ENCODE measurements around the gene DDX23. TPM values are rescaled to one million over a fixed set of nuclear protein-coding genes. Genes with fewer than 3 reads are reported as not detected.
A peak's percentile ranks its signal among the peaks of the same experiment; 100 is the strongest.

The DDX23 gene
- total RNA-seq, 1 experiment from 2014 or later, result 82.8 TPM

- no peak for DNase-seq (ENCODE audit: low read depth)
Observed at GRCh38 chr12:48824905-48825304, 27.1 kb downstream of the DDX23 start.

- no peak for DNase-seq (ENCODE audit: low read depth)
Observed at GRCh38 chr12:48824112-48824511, 27.9 kb downstream of the DDX23 start.

DNA sequence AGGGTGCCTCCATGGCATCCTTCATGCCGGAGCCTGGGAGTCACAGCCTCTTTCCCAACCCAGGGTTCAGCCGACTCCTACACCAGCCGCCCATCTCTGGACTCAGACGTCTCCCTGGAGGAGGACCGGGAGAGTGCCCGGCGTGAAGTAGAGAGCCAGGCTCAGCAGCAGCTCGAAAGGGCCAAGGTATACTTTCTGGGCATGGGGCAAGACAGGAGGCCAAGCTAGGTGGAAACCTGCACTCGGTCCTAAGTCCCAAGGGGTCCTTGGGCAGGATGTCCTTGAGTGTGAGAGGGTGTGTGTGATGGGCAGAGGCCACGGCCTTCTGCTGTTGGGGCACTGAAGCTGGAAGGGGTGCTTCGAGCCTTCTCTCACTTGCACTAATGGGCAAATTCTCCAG is 28.7 kb downstream of the DDX23 start:
- DNase-seq (ENCODE audit: low read depth), result no peak

GRCh38 chr12:48822711-48823110 is 29.3 kb downstream of the DDX23 start:
- no peak for DNase-seq (ENCODE audit: low read depth)

- DNase-seq (ENCODE audit: low read depth), result no peak
Observed at GRCh38 chr12:48822139-48822538, 29.8 kb downstream of the DDX23 start.

- DNase-seq (ENCODE audit: low read depth), result no peak
Observed at GRCh38 chr12:48819986-48820725, 31.8 kb downstream of the DDX23 start.

DNA sequence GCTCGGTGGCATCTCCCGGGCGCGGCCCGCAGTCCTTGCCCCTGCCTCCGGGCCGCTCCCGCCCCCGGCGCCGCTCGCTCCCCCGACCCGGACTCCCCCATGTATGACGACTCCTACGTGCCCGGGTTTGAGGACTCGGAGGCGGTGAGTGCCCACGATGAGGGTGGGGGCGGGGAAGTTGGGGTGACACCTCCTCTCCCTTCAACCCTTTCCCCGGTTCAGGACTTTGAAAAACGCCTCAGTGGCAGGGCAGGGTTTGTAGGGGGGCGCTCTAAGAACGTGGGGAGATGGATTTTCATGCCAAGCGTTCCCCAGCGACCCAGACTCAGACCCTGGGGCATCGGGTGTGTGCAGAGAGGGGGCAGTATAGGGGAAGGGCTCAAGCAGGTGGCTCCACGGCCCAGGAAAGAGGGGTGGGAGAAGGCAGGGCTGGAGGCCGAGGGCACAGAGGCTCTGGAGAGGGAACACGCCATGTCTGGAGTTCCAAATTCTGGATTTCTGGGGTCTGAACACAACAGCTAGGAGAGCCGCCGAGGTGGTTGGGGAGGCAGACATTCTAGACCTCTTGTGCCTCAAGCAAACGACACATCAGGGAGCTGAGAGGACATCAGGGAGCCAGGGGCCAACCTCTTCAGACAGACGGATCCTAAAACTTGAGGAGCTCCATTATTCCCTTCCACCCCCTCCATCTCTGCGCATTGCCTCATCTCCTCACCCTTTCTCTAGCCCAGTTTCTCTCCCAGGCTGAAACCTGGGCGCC is 33.0 kb downstream of the DDX23 start:
- no peak for DNase-seq (ENCODE audit: low read depth)

GRCh38 chr12:48817873-48818830 is 33.8 kb downstream of the DDX23 start, which contains the start of gene CACNB3:
TSS of gene CACNB3 (plus strand) at chr12:48818496. CDS start at chr12:48818930, 434 bp downstream.
- peak; percentile 50 for DNase-seq (ENCODE audit: low read depth)

DNA sequence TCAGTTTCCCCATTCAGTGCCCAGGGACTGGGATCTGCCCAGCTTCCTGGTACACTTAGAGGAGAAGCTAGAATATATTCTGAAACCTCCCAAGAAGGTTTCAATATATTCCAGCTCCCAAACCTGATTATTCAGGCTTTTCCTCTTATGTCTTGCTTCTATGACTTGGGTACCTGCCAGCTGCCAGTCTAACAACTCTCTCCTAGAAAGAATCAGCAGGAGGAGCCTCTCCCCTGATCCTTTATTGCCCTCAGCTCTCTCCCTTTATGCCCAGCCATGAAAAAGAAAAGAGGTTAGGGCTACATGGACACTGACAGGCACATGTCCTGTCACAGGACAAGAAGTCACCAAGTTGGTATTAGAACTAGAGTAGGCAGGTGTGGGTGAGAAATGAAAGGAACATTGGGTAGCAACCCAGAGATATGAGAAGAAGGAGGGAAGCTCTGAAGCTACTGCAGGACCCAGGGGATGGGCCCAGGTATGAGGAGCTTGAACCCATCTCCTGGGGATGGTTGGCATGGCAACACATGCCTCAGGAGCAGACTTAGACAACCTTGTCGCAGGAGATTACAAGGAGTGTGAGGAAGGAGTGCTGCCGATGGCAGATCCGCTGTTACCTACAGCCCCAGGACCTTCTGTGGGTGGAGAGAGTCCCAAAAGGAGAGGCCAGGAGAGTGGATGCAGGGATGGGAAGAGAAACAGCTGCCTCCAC is 35.7 kb downstream of the DDX23 start:
- DNase-seq (ENCODE audit: low read depth), result no peak

DNA sequence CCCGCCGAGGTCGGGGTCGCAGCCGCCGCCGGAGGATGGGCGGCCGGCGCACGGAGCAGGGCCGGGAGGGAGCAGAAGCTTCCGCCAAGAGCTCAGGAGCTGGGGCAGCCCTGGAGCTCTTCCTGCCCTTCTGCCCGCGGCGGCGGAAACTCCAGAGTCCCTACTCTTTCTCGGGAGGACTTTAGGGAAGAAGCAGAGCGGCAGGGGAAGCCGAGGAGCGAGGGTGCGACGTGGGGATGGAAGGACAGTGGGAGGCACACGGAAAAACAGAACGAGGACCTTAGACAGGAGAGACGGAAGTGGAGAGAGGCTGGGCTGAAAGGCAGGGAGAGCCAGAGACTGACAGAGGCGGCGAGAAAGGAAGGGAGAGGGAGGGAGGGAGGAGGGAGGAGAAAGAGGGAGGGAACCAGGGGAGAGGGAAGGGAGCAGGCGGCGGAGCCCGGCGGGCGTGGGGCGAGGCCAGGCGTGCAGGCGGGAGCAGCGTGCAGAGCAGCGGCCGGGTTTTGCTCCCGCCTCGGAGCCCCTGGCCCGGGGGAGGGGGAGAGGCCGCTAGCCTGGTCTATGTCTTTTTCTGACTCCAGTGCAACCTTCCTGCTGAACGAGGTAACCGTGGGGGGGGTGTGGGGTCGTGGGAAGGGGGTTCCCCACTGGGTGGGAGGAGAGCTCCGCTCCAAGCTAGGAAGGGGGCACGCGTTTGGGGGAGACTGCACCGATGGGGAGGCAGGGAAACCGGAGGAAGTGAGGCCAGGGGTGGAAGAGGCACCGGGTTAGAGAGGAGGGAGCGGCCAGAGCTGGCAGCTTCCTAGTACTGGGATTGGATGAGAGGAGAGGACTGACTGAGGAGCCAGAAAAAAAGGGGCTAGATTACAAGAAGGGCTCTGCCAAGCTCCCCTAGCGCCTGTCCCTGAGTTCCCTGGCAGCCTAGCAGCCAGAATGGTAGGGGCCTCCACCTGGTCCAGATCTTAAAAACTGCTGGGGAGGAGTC is 36.5 kb downstream of the DDX23 start:
- DNase-seq (ENCODE audit: low read depth), result peak; percentile 82

GRCh38 chr12:48814262-48815125 is 37.5 kb downstream of the DDX23 start:
- DNase-seq (ENCODE audit: low read depth), result peak; percentile 74

- no peak for DNase-seq (ENCODE audit: low read depth)
Observed at GRCh38 chr12:48813465-48814261, 38.3 kb downstream of the DDX23 start.

- no peak for DNase-seq (ENCODE audit: low read depth)
Observed at GRCh38 chr12:48812389-48812788, 39.6 kb downstream of the DDX23 start.

DNA sequence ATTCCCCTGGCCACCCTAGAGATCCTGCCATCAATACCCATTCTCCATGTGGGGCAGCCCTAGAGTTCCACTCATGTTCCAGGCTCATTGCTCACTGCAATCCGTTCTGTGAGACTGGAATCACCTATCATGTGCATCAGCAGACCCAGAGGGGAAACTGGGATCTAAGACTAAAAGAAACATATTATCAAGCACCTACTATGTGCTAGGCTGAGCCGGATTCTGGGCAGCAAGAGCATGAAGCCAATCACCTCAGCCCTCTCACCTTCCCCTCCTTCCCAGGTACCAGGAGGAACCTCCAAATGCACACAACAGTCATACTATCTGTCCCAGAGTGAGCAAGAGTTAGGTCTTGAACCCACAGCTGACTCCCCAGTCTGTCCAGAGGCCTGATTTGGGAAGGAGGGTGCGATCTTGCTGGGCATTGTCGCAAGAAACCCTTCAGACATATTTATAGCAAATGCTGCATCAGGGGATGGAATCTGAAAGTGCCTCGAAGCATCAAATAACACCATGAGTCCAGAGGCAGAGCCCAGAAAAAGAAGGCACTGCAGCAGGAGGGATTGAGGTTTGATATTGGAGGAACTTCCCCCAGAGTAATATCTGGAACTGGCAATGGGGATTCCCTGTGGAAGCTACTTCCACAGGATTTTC is 40.4 kb downstream of the DDX23 start:
- no peak for DNase-seq (ENCODE audit: low read depth)

DNA sequence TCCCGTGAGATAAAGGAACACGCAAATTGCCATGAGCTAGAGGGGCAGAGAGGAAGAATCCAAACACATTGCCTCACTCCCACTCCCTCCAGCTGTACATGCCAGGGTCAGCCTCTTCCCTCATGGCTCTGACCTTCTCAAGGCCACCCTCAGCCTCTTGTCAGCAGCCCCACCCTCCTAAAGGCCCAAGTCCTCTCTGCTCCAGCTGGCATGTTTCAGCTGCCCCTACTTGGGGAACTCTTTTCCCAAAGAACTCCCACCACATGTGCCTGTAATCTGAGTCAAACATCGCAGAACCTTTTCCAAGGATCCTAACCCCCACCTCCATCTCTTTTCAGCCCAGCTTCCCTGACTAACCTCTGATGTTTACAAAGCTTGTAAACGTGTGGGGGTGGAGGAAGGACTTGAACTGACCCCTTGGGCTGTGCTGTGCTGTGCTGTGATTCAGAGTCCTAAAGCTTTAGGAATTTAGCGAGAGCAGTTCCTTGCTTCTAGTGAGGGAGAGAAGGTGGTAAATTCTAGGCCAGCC is 41.0 kb downstream of the DDX23 start:
- peak; percentile 42 for DNase-seq (ENCODE audit: low read depth)

- DNase-seq (ENCODE audit: low read depth), result no peak
Observed at GRCh38 chr12:48807981-48808380, 44.0 kb downstream of the DDX23 start.

DNA sequence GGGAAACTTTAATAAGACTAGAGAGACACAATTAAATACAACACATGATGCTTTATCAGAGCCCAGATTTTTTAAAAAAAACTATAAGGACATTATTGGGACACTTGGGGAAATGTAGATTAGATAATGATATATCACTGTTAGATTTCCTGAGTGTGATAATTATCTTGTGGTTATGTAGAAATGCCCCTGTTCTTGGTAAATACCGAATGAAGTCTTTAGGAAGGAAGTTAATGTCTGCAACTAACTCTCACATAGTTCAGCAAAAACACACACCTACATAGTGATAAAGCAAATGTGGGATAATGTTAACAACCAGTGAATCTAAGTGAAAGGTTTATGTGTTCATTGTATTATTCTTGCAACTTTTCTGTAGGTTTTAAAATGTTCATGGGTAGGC is 48.3 kb downstream of the DDX23 start:
- DNase-seq (ENCODE audit: low read depth), result no peak
